GM18907 (cell line): Measurements from ENCODE around the gene SKIC3.

Source experiments
- ATAC-seq: cut with Tn5 transposase; IDR thresholded peaks from one replicate; pipeline ENCODE4 v1.9.1; 2021; ENCODE audit warnings: mild to moderate bottlenecking, moderate library complexity; ENCODE audit not compliant: unreplicated experiment

The SKIC3 gene

DNA sequence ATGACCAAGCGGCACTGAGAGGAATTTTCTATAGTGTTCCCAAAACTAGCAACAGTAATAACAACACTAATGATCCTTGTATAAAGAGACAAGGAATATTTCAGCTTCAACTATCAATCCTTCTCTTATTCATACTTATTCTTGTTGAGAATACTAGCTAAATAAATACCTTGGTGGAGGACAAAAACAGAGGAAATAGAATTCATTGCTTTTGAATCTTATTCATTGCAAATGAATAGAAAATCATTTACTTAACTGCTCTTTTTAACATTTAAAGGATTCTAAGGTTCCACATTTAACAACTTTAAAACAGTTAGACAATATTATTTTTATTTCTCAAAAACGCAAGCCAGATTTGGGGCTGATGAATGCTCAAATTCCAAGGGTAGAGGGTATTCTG, 22.4 kb downstream of the SKIC3 start:
- ATAC-seq, result no peak

DNA sequence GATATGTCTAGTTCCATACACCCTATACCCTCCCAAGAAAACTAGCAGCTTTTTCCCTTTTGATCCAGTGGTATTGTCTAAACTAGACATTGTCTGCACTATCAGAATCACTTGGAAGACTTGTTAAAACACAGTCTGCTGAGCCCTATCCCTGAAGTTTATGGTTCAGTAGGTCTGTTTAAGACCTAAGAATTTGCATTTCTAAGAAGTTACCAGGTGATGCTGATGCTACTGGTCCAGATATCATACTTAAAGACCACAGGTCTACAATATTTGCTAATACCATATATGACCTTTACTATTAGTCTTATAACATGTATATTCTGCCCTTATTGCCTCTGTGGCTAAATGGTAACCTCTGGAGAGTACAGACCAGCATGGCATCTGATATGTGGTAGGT, 23.3 kb downstream of the SKIC3 start:
- no peak for ATAC-seq

DNA sequence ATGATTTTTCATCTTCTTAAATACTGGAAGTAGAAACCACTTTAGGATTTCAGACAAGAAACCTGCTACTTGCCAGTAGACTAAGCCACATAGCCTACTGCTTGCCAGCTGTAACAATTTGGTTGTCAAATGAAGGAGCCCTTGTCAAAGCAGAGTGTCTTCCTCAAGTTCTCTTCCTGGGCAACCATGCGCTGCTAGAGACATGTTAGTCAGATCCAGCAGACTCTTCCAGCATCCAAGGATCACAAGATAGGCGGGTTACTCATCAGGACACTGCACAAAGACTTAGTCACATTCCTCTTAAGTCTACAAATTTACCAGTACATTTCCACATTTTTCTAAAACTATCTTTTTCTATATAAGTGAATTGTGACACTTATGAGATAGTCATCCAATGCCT, 24.4 kb downstream of the SKIC3 start:
- no peak for ATAC-seq

DNA sequence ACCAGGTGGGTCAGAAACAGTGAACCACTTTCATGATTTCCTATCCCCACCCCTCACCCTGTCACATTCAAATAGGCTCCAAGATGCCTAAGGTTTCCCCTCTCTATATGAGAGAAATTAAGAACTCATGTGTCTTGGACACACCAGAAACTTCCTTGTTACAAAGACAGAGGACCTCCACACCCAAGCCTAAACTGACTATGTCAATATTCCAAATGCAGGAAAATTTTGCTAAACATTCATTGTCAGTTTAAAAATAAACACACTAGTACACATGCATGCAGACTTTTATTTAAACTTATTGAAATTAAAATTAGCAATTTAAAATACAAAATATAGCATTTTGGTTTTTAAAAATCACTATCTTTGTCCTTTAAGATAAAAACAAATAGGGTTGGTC, 26.2 kb downstream of the SKIC3 start:
- no peak for ATAC-seq

DNA sequence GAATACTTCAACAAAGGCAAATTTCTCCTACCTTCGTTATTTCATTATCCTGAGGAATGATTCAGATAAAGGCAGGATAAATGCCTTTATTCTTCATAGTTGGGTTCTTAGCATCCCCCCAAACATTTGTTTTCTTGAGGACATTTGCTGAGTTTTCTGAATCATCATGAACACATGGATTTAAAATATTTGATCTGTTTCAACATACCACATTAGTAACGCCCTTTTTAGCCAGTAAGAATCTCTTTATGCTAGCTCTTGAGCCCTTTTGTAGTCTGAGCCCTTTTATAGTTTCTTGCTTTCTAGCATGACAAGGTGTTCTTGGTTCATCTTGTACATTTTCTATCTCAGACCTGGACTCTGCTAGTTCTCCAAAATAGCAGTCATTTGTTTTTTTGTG, 27.9 kb downstream of the SKIC3 start:
- no peak for ATAC-seq

DNA sequence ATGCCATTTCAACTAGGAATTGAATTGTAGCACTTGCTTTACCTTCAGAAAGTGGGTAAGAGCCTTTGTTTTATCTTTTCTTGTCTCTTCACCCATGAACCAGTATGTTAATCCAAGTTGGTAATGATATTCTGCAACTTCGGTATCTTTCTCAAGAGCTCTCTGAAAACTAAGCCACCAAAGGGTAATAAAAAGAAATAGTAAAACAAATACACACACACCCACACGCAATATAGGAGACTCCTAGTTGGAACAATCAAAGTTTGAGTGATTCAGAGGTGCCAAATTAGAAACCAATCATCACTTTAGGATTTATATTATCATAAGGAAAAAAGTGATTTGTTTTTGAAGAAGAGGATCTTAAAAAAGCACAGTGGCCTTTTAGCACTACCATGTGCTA, 30.4 kb downstream of the SKIC3 start:
- no peak for ATAC-seq

DNA sequence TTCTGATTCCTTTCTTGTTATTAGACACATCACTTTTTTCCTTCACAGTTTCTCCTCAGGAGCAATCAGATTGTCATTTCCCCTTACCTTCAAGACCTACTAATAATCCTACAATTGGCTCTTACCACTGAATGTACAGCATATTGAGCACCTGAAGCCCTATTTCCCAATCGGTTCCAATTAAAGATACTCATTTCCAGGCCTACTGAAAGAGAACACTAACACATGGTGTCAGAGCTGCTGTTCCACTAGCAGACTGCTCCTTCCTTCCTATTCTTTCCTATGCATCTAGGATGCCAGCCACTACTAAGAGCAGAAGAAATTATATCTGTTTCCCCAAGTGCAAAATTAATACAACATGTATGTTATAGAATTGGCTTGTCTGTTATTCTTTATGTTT, 34.6 kb downstream of the SKIC3 start:
- no peak for ATAC-seq

DNA sequence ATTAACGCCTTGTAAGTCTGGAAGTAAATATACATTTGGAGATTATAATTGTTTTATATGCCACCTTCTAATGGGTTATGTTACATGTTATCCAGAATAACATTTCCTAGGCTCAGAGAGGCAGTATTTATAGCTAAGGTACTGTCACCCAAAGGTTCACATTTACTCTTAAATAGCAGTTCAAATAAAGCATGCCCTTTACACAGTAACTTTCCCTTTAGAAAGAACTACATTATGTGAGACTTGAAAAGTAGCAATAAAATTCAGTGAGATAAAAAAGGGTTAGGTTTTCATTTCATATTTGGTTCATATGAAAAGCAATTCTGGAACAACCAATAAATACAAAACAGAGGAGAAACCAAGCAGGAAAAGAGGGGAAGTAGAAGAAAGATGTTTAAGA, 35.1 kb downstream of the SKIC3 start:
- ATAC-seq, result no peak

DNA sequence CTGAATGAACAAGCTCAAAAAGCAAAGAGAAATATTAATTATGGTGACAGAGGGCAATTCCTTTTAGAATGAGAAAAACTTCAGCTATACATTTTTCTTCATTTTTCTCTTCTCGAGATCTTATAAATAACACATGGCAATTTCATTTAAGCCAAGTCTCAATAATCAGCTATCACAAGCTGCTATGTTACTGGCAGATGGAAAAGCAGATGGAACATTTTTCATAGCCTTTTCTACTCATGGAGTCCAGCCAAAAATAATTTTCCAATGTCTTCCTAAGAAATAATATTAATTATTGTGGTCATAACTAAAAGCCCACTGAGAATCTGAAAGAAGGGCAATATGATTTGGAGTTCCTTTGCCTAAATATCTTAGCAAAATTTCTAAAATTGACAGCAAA, 35.6 kb downstream of the SKIC3 start:
- ATAC-seq, result no peak

DNA sequence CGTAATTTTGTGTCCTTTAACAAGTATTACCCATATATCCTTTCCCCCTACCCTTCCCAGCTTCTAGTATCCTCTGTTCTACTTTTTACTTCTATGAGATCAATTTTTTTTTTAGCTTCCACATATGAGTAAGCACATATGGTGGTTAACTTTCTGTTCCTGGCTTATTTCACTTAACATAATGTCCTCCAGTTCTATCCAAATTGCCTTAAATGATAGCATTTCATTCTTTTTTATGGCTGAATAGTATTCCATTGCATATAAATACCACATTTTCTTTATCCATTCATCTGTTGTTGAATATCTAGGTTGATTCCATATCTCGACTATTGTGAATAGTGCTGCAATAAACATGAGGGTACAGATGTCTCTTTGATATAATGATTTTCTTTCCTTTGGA, 36.4 kb downstream of the SKIC3 start:
- no peak for ATAC-seq

DNA sequence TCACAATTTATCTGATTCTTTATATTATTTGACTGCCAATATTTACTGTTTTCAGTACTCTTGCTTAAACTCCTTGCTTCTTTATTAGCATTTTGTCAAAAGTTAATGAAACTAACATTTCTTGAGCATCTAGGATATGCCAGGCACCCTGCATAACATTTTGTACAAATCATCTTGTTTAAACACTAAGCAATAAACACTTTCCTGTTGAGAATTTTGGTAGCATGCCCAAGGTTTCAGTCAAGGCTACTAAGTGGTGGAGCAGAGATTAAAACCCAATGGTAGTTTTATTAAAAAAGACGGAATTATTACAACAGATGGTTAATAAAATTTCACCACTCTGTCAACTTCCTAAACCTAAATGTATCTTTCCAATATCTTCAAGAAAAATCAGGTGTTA, 43.2 kb downstream of the SKIC3 start:
- ATAC-seq, result no peak

DNA sequence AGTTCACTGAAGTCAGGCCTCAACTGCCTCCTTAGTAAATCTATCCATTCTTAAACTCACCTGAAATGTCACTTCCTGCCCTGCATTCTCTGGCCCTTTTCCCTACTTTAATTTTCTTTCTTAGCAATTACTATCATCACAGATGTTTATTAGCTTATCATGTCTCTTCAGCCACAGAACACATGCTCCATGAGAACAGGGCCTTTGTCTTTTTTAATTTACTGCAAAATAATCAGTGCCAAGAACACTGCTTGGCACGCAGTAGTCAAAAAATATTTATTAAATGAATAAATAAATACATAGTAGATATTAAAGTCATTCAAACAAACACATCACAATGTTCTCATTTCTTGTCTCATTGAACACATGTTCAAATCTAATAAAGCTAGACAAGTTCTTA, 46.2 kb downstream of the SKIC3 start:
- ATAC-seq, result no peak
